GM19468 (cell line): Measurements from ENCODE around the gene G6PC1.

ENCODE experiments used
- ATAC-seq: cut with Tn5 transposase; IDR thresholded peaks from one replicate; pipeline ENCODE4 v1.9.1; 2021; ENCODE audit warnings: mild to moderate bottlenecking, moderate library complexity, moderate number of reproducible peaks; ENCODE audit not compliant: unreplicated experiment; ENCODE audit errors: extremely low read depth

The G6PC1 gene

DNA sequence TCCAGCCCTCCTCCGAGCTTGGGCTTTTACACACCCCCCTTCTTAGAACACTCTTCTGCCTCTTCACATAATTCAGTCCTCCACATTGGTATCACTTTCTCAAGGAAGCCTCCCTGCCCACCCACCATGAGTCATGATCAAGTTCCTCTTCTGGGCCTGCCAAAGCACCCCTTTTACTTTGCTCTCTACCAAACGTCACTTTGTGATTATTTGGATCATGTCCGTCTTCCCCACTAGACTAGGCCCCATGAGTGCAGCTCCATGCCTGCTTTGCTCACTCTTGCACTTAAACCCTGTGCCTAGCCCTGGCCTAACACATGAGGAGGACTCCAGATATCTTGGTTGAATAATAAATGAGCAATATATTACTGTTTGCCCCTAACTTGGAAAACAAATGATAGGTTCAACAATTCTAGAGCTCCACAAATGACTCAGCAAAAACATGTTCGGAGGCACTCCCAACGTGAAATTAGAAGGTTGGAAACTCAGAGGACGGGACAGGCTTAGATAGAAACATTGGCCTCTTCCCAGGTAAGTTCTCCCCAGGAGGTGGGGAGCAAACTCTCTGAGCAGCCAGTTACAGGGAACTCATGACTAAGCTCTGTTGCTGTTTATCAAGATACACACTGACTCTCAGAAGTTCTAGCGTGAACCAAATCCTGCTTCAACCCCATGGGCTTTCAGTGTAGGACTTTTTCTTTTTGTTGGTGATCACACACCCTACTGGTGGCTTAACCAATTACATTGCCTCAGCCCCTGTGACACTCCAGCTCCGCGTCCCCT, 28.3 kb downstream of the G6PC1 start:
- no peak for ATAC-seq

DNA sequence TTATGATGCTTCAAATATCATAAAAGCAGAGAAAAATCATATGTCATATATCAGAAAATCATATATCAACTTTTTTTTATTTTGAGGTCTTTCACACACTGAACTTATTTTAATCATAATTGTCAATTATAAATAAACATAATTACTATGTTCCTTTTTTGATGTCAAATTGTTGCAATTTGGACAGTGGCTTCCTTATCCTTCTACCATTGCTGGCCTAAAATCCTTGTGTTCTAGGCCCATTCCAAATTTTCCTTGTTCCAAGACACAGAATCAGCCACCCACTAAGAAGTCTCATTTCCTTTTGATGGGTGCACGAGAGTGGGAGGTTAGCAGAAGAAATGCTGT, 28.9 kb downstream of the G6PC1 start:
- ATAC-seq: no peak

DNA sequence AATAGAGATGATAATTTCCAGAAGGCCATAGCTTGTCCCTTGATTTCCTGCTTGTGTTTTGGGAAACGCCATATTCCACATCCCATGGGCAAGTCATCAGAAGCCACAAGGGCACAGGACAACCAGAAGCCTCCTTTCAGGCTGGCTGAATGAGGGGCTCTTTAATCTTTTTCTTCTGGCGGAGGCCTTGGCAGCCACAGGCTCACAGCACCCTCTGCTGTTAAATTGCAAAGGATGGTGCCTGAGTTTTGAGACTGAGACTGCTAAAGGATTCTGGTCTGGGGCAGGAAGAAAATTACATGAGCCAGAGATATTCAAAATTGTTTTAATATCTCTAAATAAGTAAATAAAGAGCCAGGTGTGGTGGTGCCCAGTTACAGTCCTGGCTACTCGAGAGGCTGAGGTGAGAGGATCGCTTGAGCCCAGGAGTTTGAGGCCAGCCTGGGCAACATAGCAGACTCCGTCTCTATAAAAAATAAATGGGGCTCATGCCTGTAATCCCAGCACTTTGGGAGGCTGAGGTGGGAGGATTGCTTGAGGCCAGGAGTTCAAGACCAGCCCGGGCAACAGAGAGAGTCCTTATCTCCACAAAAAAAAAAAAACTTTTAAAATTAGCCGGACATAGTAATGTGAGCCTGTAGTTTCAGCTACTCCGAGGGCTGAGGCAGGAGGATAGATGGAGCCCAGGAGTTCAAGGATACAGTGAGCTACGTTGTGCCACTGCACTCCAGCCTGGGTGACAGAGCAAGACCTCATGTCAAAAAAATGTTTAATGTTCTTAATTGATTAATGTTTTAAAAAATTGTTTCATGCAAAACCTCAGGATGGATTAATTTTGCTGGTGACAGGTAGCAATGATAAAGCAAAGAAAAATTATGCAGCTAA, 37.4 kb downstream of the G6PC1 start:
- ATAC-seq: no peak

DNA sequence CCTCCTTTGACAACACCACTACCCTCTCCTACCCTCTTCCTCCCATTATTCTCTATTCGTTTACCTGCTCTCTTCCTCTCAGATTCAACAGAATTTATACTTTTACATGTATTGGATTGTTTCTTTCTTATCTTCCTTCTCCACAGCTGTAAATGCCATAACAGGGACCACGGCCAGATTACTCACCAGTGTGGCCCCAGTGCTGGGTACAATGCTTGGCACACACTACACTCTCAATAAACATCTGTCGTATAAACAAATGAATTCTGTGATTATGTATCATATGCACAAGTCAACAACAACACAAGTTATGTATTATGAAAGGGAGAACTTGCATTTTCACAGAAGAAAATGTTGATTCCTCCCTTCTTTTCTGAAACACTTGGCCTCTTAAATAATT, 43.6 kb downstream of the G6PC1 start:
- ATAC-seq: no peak

DNA sequence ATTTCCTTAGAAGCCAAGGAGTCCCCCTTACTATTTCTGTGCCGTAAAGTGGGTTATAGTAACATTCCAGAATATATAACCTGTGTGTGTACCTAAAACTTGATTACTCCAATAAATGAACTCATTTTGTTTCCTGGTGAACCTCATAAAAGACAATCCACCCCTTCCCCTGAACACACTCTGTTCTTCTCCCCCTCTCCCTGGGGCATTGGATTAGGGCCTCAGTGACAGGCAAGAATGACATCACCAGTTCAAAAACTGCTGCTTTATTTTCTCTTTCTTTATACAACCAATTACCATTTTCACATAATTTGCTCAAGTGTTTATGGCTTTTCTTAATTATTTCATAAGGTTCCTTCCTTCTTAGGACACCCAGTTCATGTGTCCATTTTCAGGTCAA, 46.2 kb downstream of the G6PC1 start:
- ATAC-seq: no peak

DNA sequence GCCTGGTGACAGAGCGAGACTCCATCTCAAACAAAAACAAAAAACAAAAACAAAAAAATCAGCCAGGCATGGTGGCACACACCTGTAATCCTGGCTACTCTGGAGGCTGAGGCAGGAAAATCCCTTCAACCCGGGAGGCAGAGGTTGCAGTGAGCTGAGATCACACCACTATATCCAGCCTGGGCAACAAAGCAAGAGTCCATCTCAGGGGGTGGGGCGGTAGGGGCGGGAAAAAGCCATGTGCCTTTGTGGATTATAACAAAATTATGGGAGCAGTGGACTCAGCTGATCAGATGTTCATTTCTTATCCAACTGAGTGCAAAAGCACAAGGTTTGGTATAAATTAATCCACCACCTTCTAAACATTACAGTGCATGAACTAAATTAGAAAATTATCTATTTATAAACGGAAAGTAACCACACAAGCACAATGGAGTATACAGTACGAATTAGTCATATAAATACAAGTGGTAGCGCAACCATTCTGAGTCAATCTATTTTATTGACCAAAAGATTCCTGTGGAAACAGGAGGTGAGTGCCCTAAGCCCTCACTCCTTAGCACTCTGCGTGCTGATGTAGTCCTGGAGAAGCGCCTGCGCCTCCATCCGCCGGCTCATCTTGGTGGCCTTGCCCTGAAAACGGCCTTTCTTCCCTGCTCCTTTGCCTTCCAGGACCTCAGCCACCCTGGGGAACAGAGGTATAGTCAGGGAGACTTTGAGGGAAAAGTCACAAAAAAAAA, 49.6 kb downstream of the G6PC1 start:
- no peak for ATAC-seq
